Measurements from ENCODE around the gene MKRN2.

The MKRN2 gene

DNA sequence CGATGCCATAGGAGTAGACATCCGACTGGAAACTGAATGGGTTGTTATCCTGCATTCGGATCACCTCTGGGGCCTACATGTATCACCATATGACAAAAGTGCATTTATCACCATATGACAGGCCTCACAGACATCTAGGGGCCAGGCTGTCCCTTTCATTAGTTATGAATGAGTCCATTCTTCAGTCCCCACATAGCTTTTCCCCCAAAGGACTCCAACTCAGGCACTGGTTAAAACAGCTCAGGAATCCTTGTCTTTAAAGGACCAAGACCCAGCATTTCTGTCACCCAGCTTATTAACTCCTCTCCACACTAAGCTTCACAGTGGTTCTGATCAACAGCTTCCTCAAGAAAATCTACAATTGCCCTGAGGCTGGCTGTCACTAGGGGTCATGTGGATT, 28.3 kb downstream of the MKRN2 start:
- no peak overlapping the region for H2AFZ ChIP-seq (ENCODE audit: low read depth, low read length)
- peaks cover 77% of the 10 kb centered on the region for H3K36me3 ChIP-seq (replicated peaks; ENCODE audit: low read depth, low read length)
- H3K4me2 ChIP-seq (ENCODE audit: low read length): no peak overlapping the region
- no peak overlapping the region for H3K9ac ChIP-seq (ENCODE audit: low read length)
- 0 out of 2 replicates have a peak, but pooled peaks cover 5% of the 10 kb centered on the region for H4K20me1 ChIP-seq (ENCODE audit: insufficient read depth, low read length)
- H3K79me2 ChIP-seq (ENCODE audit: low read length): no peaks in the 10 kb centered on the region
- no peaks in the 10 kb centered on the region for H3K9me3 ChIP-seq (ENCODE audit: insufficient read depth, low read length)
- no peak overlapping the region for H3K4me3 ChIP-seq (ENCODE audit: low read length)
- no peak for TF ChIP-seq EZH2phosphoT487 (IDR thresholded peaks at IDR 0.05; ENCODE audit: low read depth)
- TF ChIP-seq CTCF (IDR thresholded peaks at IDR 0.05; ENCODE audit: low read depth, low read length): no peak
- H3K27me3 ChIP-seq (ENCODE audit: low read depth, low read length): no peaks in the 10 kb centered on the region
- H3K4me1 ChIP-seq (ENCODE audit: low read length): no peaks in the 10 kb centered on the region
- no peak overlapping the region for H3K27ac ChIP-seq (ENCODE audit: low read length)

DNA sequence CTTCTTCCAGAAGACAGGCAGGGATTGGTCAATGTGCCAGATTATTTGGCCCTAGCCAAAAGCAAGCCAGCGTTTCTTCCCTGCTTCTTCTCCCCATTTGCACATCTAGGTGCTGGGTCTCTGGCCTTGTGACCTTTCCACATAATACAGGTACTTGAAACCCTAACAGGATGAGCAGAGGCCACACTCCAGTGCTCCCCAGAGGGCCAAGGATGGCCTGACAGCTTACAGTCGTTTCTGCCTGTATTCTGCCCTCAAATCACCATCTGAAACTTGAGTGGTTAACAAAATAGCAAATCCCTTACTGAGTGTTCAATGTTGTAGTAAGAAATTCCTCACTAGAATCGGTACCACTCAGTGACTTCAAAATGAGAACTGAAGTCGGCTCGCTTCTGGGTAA, 29.1 kb downstream of the MKRN2 start:
- Histone ChIP-seq H4K20me1 (ENCODE audit: insufficient read depth, low read length) (0 out of 2 replicates have a peak, but pooled peaks cover 8% of the 10 kb centered on the region), H3K36me3 (replicated peaks; ENCODE audit: low read depth, low read length) (peaks cover 80% of the 10 kb centered on the region), H3K27ac (ENCODE audit: low read length) (no peak overlapping the region), H3K4me3 (ENCODE audit: low read length) (no peak overlapping the region), H3K9me3 (ENCODE audit: insufficient read depth, low read length) (no peaks in the 10 kb centered on the region), H3K4me2 (ENCODE audit: low read length) (no peak overlapping the region), H3K79me2 (ENCODE audit: low read length) (no peaks in the 10 kb centered on the region), H3K4me1 (ENCODE audit: low read length) (peaks cover 5% of the 10 kb centered on the region; the same call in 1 of the 2 replicates), H3K27me3 (ENCODE audit: low read depth, low read length) (no peaks in the 10 kb centered on the region), H3K9ac (ENCODE audit: low read length) (no peak overlapping the region), H2AFZ (ENCODE audit: low read depth, low read length) (no peak overlapping the region)
- TF ChIP-seq CTCF (IDR thresholded peaks at IDR 0.05; ENCODE audit: low read depth, low read length) (no peak), EZH2phosphoT487 (IDR thresholded peaks at IDR 0.05; ENCODE audit: low read depth) (no peak)

- Histone ChIP-seq H3K4me2 (ENCODE audit: low read length) (no peak overlapping the region), H3K9me3 (ENCODE audit: insufficient read depth, low read length) (no peaks in the 10 kb centered on the region), H3K4me3 (ENCODE audit: low read length) (no peak overlapping the region), H3K36me3 (replicated peaks; ENCODE audit: low read depth, low read length) (peaks cover 80% of the 10 kb centered on the region), H3K4me1 (ENCODE audit: low read length) (peaks cover 5% of the 10 kb centered on the region; the same call in 1 of the 2 replicates), H3K27ac (ENCODE audit: low read length) (no peak overlapping the region), H3K79me2 (ENCODE audit: low read length) (no peaks in the 10 kb centered on the region), H2AFZ (ENCODE audit: low read depth, low read length) (no peak overlapping the region), H3K9ac (ENCODE audit: low read length) (no peak overlapping the region), H4K20me1 (ENCODE audit: insufficient read depth, low read length) (0 out of 2 replicates have a peak, but pooled peaks cover 8% of the 10 kb centered on the region), H3K27me3 (ENCODE audit: low read depth, low read length) (no peaks in the 10 kb centered on the region)
- TF ChIP-seq EZH2phosphoT487 (IDR thresholded peaks at IDR 0.05; ENCODE audit: low read depth) (no peak), CTCF (IDR thresholded peaks at IDR 0.05; ENCODE audit: low read depth, low read length) (no peak)
Measured at GRCh38 chr3:12586403-12586802, 29.5 kb downstream of the MKRN2 start.

GRCh38 chr3:12588039-12589009, 31.4 kb downstream of the MKRN2 start:
- H3K36me3 ChIP-seq (replicated peaks; ENCODE audit: low read depth, low read length): peaks cover 73% of the 10 kb centered on the region
- TF ChIP-seq EZH2phosphoT487 (IDR thresholded peaks at IDR 0.05; ENCODE audit: low read depth) (no peak), CTCF (IDR thresholded peaks at IDR 0.05; ENCODE audit: low read depth, low read length) (no peak)
- no peak overlapping the region for H3K4me3 ChIP-seq (ENCODE audit: low read length)
- no peak overlapping the region for H3K27ac ChIP-seq (ENCODE audit: low read length)
- no peaks in the 10 kb centered on the region for H3K27me3 ChIP-seq (ENCODE audit: low read depth, low read length)
- H3K4me2 ChIP-seq (ENCODE audit: low read length): no peak overlapping the region
- no peak overlapping the region for H2AFZ ChIP-seq (ENCODE audit: low read depth, low read length)
- H3K4me1 ChIP-seq (ENCODE audit: low read length): peaks cover 5% of the 10 kb centered on the region; the same call in 1 of the 2 replicates
- H3K9me3 ChIP-seq (ENCODE audit: insufficient read depth, low read length): no peaks in the 10 kb centered on the region
- H4K20me1 ChIP-seq (ENCODE audit: insufficient read depth, low read length): 0 out of 2 replicates have a peak, but pooled peaks cover 8% of the 10 kb centered on the region
- no peaks in the 10 kb centered on the region for H3K79me2 ChIP-seq (ENCODE audit: low read length)
- no peak overlapping the region for H3K9ac ChIP-seq (ENCODE audit: low read length)

Measured in OCI-LY3 (cell line).